Measurements from ENCODE around the gene TAF1A.

Gene TAF1A

DNA sequence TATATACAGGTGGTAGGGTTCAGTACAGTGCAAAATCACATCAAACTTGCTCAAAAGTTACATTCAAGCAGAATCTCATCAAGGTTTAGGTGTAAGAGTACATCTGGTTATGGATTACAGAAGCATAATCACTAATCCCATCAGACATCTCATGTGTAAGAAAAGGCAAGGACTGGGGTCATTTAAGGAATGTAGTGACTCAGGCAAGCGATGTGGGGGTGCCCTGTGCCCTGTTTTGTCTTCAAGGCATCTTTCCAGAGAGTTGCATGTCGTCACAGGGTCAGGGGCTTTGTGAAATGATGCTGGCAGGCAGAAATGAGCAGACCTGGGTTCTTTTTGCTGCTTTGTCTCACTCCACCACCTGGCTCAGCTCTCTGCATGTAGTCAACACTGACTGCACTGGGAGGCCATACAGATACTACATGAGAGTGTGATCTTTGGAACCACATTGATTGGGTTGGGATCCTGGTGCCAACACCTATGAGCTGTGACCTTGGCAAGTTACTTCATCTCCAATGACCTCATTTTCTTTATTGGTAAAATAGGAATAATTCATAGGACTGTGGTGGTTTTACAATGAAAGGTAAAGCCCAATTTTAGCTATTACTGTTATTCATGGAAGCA lies 33.6 kb downstream of the TAF1A start:
- no peak for DNase-seq (ENCODE audit: low read depth in 2 of 2)
- H3K4me3 ChIP-seq (replicated peaks in 1 of 2; ENCODE audit: low read depth in 2 of 2, low read length in 2 of 2): no peak overlapping the region
- TF ChIP-seq CTCF (IDR thresholded peaks at IDR 0.05; ENCODE audit: low read depth, low read length): no peak

- no peak for TF ChIP-seq CTCF (IDR thresholded peaks at IDR 0.05; ENCODE audit: low read depth, low read length)
- no peak for DNase-seq (ENCODE audit: low read depth in 2 of 2)
- H3K4me3 ChIP-seq (replicated peaks in 1 of 2; ENCODE audit: low read depth in 2 of 2, low read length in 2 of 2): no peak overlapping the region
Measured at GRCh38 chr1:222554177-222554576, 35.6 kb downstream of the TAF1A start.

GRCh38 chr1:222552882-222553281 lies 36.9 kb downstream of the TAF1A start:
- H3K4me3 ChIP-seq (replicated peaks in 1 of 2; ENCODE audit: low read depth in 2 of 2, low read length in 2 of 2): no peak overlapping the region
- no peak for TF ChIP-seq CTCF (IDR thresholded peaks at IDR 0.05; ENCODE audit: low read depth, low read length)
- peak; percentile 12 to 15 for DNase-seq (ENCODE audit: low read depth in 2 of 2)

DNA sequence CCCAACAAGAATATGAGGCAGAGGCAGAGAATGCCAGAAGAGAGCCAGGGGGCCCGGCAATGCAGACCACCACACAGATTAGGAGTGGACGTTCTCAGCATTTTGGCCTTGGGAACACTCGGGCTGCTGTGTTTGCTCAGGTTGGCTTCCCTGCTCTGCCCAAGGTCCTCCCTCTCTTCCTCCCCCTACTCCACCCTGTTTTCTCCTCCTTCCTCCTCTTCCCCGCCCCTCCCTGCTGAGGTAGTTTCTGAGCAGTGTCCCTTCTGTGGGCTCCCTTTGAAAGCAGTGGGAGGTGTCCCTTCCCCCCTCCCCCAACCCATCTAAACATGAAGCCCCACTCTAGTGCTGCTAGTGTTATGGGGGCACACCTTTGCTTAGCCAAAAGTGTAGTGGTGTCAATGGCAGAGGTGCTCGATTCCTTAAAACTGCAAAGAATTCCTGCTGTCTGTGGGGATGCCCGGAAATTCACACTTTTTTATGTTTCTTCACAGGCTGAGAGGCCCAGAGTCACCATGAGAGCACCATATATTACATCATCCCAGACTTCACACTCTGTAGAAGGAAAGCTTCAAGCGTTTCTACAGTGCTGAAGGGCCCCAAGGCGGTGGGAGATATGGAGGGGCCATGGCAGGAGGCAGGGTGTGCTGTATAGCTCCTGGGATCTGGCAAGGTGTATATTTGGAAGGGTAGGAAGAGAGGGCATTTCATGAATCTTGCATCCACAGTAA lies 41.6 kb downstream of the TAF1A start, which contains the start of gene HHIPL2:
TSS of gene HHIPL2 (minus strand) at position 161 of the 728 bp plus-strand sequence. CDS start at position 101, 60 bp downstream.
- peak; percentile 8 to 10 for DNase-seq (ENCODE audit: low read depth in 2 of 2)
- no peak within 1 kb of the TSS for H3K4me3 ChIP-seq (replicated peaks in 1 of 2; ENCODE audit: low read depth in 2 of 2, low read length in 2 of 2)
- TF ChIP-seq CTCF (IDR thresholded peaks at IDR 0.05; ENCODE audit: low read depth, low read length): no peak

- H3K4me3 ChIP-seq (replicated peaks in 1 of 2; ENCODE audit: low read depth in 2 of 2, low read length in 2 of 2): no peak overlapping the region
- DNase-seq (ENCODE audit: low read depth in 2 of 2): no peak
- no peak for TF ChIP-seq CTCF (IDR thresholded peaks at IDR 0.05; ENCODE audit: low read depth, low read length)
Measured at GRCh38 chr1:222547260-222547614, 42.5 kb downstream of the TAF1A start.

DNA sequence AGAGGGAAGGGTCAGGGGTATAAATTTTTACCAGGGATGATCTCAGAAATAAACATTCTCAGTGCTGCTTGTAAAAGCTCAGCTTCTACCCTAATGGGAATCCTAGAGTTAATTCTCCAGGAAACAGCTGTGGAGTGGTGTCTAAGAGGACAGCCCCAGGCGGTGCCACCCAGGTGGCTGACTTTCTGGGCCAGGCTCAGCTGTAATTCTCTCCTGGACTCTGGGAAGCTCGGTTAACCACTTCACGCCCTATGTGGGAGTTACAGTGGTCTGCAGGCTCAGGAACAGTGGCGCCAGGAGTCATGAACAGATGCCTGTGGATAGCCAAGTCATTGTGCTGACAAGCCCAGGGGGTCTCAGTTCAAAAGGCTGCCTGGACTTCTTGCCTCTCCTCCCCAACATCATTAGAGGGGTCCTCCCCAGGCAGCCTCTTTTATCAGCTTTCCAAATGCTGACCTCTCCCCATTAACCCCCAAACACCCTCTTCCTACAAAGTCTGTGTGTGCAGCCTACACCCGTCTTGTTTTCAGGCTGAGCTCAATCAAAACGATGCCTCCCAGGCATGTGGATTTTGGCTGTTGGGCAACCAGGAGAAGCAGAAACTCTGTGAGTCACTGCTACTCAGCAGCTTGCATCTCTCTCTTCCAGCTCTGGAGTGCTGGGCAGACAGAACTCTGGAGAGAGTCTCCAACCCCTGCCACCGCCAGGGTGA lies 43.0 kb downstream of the TAF1A start:
- DNase-seq (ENCODE audit: low read depth in 2 of 2): peak; percentile 78 to 79
- peak; percentile 5 for TF ChIP-seq CTCF (IDR thresholded peaks at IDR 0.05; ENCODE audit: low read depth, low read length)
- H3K4me3 ChIP-seq (replicated peaks in 1 of 2; ENCODE audit: low read depth in 2 of 2, low read length in 2 of 2): no peak overlapping the region

All from cardiac fibroblast (primary cell).